ENCODE results near the gene SGMS1.

SGMS1 gene

GRCh38 chr10:50624413-50624865 is 683 bp upstream of the SGMS1 start:
- Histone ChIP-seq H3K4me1 (ENCODE audit: insufficient read depth, low read length, severe bottlenecking) (peaks cover 44% of the 10 kb centered on the region), H3K79me2 (ENCODE audit: insufficient read depth, low read length) (no peaks in the 10 kb centered on the region), H3K9me2 (ENCODE audit: low read depth, low read length) (no peaks in the 10 kb centered on the region), H3K4me2 (ENCODE audit: low read length) (peak overlapping the region; percentile 84), H3K9me3 (ENCODE audit: low read length) (no peaks in the 10 kb centered on the region), H3K27ac (ENCODE audit: low read depth, low read length, poor library complexity, severe bottlenecking) (peak overlapping the region; percentile 90), H3K4me3 (ENCODE audit: low read depth, low read length, poor library complexity, severe bottlenecking) (peak overlapping the region; percentile 72), H3K27me3 (ENCODE audit: insufficient read depth, low read length) (no peaks in the 10 kb centered on the region), H4K20me1 (ENCODE audit: insufficient read depth, low read length) (no peaks in the 10 kb centered on the region), H2AFZ (ENCODE audit: low read length) (peak overlapping the region; percentile 53; the same call in 1 of the 2 replicates), H3F3A (ENCODE audit: insufficient read depth, low read length) (0 out of 2 replicates have a peak, but pooled peaks cover 5% of the 10 kb centered on the region), H3K9ac (ENCODE audit: low read length) (peak overlapping the region; percentile 73), H3K36me3 (ENCODE audit: insufficient read depth, low read length) (no peaks in the 10 kb centered on the region)
- TF ChIP-seq EZH2 (IDR thresholded peaks at IDR 0.05; ENCODE audit: borderline replicate concordance, low read length) (no peak), CTCF (IDR thresholded peaks at IDR 0.05; ENCODE audit: low read length) (0 out of 2 replicates have a peak, but pooled peaks have one; percentile 9)

- TF ChIP-seq CTCF (IDR thresholded peaks at IDR 0.05; ENCODE audit: low read length) (no peak), EZH2 (IDR thresholded peaks at IDR 0.05; ENCODE audit: borderline replicate concordance, low read length) (no peak)
- Histone ChIP-seq H3K27ac (ENCODE audit: low read depth, low read length, poor library complexity, severe bottlenecking) (peak overlapping the region; percentile 84), H3K27me3 (ENCODE audit: insufficient read depth, low read length) (no peaks in the 10 kb centered on the region), H3K9ac (ENCODE audit: low read length) (peak overlapping the region; percentile 80), H3K4me1 (ENCODE audit: insufficient read depth, low read length, severe bottlenecking) (peaks cover 58% of the 10 kb centered on the region), H3K4me3 (ENCODE audit: low read depth, low read length, poor library complexity, severe bottlenecking) (peak overlapping the region; percentile 72), H3F3A (ENCODE audit: insufficient read depth, low read length) (0 out of 2 replicates have a peak, but pooled peaks cover 5% of the 10 kb centered on the region), H3K9me3 (ENCODE audit: low read length) (no peaks in the 10 kb centered on the region), H3K9me2 (ENCODE audit: low read depth, low read length) (no peaks in the 10 kb centered on the region), H3K4me2 (ENCODE audit: low read length) (peak overlapping the region; percentile 84), H3K36me3 (ENCODE audit: insufficient read depth, low read length) (no peaks in the 10 kb centered on the region), H3K79me2 (ENCODE audit: insufficient read depth, low read length) (peaks cover 8% of the 10 kb centered on the region; the same call in 1 of the 2 replicates), H2AFZ (ENCODE audit: low read length) (no peak overlapping the region), H4K20me1 (ENCODE audit: insufficient read depth, low read length) (no peaks in the 10 kb centered on the region)
These were observed 772 bp downstream of the SGMS1 start for GRCh38 chr10:50622706-50623662.

GRCh38 chr10:50621968-50622705 is 1.6 kb downstream of the SGMS1 start:
- H3K4me1 ChIP-seq (ENCODE audit: insufficient read depth, low read length, severe bottlenecking): peaks cover 59% of the 10 kb centered on the region
- peak overlapping the region; percentile 84 for H3K4me2 ChIP-seq (ENCODE audit: low read length)
- no peaks in the 10 kb centered on the region for H3K27me3 ChIP-seq (ENCODE audit: insufficient read depth, low read length)
- H3K36me3 ChIP-seq (ENCODE audit: insufficient read depth, low read length): no peaks in the 10 kb centered on the region
- H3K79me2 ChIP-seq (ENCODE audit: insufficient read depth, low read length): peaks cover 11% of the 10 kb centered on the region; the same call in 1 of the 2 replicates
- peak overlapping the region; percentile 72 for H3K4me3 ChIP-seq (ENCODE audit: low read depth, low read length, poor library complexity, severe bottlenecking)
- no peaks in the 10 kb centered on the region for H4K20me1 ChIP-seq (ENCODE audit: insufficient read depth, low read length)
- H3K27ac ChIP-seq (ENCODE audit: low read depth, low read length, poor library complexity, severe bottlenecking): peak overlapping the region; percentile 84
- H3K9me3 ChIP-seq (ENCODE audit: low read length): no peaks in the 10 kb centered on the region
- 0 out of 2 replicates have a peak, but pooled peaks cover 5% of the 10 kb centered on the region for H3F3A ChIP-seq (ENCODE audit: insufficient read depth, low read length)
- H2AFZ ChIP-seq (ENCODE audit: low read length): no peak overlapping the region
- TF ChIP-seq EZH2 (IDR thresholded peaks at IDR 0.05; ENCODE audit: borderline replicate concordance, low read length) (no peak), CTCF (IDR thresholded peaks at IDR 0.05; ENCODE audit: low read length) (peak; percentile 31; the same call in 1 of the 2 replicates)
- no peaks in the 10 kb centered on the region for H3K9me2 ChIP-seq (ENCODE audit: low read depth, low read length)
- H3K9ac ChIP-seq (ENCODE audit: low read length): peak overlapping the region; percentile 80

Data from OCI-LY1 (cell line).